NCI-H2081 (cell line): ENCODE measurements around the gene STK11.
"Not testable (repeated sequence)": the region's sequence is repeated elsewhere in the genome, so short reads cannot be mapped to it uniquely, and the experiment has no call there.

Experiments
- DNase-seq, 2 experiments: peaks; one replicate each; lab custom pipeline; 2025; lab: John Stamatoyannopoulos, UW

STK11 gene

GRCh38 chr19:1169411-1169791, 36.2 kb upstream of the STK11 start:
- no peak for DNase-seq

- DNase-seq = no peak
Observed at GRCh38 chr19:1169921-1170885, 35.4 kb upstream of the STK11 start.

DNA sequence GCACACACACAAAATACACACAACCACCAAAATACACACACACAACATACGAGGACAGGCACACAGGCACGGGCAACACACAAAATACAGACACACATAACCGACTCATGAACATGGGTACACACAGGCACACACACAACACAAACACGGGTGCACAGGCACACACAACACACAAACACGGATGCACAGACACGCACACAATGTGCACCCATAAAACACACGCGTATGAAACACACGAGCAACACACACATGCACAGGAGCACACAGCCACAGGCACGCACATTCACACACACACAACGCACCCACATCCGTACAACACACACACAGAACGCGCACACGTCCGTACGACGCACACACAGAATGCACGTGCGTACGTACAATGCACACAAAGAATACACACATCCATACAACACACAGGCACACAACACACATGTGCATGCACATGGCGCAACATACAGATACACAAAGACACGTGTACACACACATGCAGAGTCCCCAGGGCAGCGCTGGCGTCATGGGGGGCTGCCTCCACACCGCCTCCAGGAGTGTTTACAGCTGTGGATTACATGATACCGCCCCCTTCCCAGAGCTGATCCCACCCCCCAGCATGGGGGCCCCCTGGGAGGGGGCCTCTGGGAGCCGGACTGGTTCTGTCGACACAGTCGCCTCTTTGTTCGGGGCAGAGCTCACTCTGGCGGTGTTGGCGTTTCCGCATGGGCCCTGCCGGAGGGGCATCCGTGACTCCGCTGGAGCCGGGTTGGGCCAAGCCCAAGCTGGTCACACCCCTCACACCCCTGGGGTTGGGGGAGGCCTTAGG, 34.4 kb upstream of the STK11 start:
- DNase-seq = no peak

DNA sequence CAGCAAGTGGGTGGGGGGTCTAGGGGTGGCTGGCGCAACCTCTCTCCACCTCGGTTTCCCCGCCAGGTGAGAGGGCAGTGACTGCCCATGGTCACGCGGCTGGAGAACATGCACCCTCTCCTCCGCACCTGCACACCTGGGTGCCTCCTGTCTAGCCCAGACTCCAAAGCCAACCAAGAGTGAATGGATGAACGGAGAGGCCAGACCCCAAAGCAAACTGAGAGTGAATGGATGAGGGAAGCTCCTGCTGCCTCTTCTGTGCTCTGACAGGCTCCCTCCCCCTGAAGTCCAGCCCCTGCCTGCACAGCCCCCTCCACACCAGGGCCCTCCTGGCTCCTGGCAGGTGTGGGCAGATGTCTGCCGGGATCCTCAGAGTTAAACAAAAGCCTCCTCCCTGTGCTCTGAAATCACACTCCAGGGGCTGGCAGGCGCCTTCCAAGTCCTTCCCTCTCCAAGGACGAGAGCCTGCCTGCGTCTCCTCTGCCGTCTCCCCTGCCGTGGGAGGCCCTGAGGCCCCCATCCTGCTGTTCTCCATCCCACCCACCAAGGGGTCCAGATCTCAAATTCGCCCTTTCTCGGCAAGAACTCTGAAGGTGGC, 33.7 kb upstream of the STK11 start:
- peak in 1 of 2 experiments; percentile 30 for DNase-seq

DNA sequence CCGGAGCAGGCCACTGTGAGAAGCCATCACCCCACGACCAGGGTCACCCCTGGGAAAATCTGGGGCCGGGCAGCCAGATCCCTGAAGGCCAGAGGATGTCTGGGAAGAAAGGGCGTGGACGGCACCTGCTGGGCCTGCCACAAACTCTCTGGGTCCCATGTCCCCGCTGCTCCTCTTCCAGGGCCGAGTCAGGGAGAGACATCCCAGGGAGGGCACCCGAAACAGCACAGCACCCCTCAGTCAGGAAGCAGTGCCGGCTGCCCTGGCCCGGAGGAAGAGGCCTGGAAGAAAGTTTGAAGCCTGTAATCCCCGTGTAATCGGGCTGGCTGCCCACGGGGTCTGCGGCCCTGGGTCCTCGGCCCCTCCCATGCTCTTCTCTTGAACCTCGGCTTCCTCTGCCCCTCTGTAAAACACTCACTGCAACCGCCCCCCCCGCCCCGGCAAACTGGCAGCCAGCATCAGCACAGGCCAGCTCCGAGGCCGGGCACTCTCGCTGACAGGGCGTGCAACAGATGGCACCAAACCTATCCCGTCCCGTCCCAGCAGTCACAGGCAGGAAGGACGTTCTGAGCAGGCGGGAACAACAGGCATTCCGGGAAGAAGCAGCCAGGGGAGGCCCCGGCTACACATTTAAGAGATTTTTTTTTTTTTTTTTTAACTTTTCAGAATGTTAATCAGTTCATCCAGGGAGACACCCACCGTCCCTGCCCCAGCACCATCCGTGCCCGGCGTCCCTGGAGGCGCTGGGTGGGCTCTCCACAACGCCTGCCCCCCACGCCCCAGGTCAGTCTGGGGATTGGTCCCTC, 33.0 kb upstream of the STK11 start:
- DNase-seq = no peak

DNA sequence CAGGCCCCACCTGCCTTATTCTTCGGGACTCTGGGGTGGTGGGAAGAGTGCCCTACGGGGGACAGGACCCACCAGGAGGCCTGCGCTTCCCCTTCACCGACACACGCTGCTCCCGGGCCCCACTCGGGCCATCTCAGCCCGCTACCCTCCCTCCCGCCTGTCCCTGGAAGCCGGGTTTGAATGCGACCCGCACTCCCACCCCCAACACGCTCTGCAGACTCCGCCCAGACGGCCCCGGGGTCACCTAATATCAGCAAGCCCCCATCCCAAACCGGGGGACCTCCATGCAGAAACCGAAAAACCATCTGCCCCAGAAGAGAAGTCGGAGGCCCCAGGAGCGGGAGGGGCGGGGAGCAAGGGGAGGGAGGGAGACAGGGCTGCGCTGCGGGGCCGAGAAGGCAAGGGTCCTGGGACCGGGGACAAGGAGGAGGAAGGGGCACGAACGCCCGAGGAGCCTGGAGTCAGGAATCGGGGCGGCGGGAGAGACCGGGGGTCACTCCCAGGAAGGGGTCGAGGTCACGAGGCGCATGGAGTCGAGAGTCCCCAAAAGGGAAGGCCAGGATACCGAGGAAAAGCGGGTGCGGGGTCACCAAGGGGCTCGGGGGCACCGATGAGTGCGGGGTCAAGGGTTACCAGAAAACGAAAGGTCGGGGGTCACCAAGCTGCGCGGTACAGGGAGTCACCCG, 32.3 kb upstream of the STK11 start:
- DNase-seq = no peak

DNA sequence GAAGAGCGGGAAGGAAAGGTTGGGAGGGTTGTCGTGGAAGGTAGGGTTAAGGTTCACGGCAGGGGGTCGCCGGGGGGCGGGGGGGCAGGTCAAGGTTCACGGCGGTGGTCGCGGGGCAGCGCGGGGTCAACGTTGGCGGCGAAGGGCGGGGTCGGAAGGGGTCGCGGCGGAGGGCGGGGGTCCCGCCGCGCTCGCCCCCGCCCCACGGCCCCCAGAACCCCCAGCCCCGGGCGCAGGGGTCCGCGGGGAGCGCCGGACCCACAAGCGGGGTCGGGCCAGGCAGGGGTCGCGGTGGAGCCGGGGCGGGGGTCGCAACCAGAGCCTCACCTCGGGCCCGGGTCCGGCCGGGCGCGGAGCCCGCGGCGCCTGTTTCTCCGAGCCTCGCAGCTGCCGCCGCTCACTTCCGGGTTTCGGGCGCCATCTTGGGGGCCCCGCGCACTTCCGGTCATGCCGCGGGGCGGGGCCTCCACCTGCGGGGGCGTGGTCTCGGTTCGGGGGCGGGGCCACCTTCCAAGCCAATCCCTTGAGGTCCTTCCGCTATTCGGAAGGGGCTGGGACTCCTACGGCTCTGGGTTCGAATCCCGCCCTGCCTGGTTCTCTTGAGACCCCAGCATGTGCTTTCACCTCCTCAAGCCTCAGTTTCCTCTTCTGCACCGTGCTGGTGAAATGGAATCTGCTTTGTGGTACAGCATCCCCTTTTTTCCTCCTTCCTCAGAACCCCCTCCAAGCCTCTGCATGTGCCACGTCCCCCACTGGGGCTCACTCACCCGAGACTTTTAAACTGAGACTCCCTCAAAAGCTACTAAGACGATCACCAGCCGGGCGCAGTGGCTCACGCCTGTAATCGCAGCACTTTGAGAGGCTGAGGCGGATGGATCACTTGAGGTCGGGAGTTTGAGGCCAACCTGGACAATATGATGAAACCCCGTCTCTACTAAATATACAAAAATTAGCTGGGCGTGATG, 31.5 kb upstream of the STK11 start, which contains the start of gene SBNO2:
Gene SBNO2 (minus strand): TSS at position 424 of the 965 bp plus-strand sequence. CDS start 19,992 bp downstream, outside the sequence.
- peak; percentile 71 to 80 for DNase-seq

DNA sequence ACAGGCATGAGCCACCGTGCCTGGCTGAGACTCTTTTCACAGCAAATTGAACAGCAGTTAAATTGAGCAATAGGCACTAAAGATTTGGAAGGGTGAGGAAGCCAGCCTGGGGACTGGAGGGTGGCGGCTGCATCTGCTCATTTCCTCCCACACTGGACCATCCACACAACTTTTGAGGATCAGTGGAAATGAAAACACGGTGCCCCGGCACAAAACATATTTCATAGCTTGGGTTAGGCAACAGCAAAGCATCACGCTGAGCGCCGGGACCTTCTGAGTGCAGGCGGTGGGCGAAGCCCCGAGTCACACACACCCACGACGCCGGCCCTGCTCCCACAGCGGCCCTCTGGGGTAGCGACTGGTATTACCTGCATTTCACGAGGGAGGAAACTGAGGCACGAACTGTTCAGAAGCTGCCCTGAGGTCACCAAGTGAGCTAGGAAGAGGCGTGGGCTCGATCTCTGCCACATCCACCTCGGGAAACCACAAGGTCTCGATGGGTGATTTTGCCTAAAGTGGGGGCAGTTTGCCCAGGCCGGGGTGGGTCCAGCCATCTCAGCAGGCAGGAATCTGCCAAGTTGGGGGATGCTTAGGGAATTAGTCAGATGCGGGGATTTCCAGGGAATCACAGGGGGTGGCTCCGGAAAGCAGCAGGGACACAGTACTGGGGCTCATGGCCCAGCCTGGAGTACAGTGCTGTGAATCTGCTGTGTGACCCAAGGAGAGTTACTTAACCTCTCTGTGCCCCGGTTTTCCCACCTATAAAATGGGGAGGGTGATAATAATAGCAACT, 28.1 kb upstream of the STK11 start:
- DNase-seq = no peak

DNA sequence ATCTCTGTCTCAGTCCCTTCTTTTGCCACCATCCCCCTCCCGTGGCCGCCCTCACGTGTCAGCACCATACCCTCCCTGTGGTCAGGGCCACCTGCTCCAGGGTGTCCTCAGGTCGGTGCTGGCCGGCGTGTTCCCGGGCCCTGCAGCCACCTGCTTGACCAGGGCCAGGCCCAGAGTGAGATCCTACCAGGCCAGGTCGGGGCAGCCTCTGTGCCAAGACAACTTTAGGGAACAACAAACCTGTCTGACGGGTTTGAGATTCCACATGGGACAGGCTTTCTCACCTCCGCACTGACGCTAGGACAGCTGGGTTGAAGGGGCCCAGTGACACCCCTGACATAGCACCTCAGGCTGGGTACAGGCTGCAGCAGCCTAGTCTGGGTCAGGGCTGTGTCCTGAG, 24.0 kb upstream of the STK11 start:
- DNase-seq = no peak

DNA sequence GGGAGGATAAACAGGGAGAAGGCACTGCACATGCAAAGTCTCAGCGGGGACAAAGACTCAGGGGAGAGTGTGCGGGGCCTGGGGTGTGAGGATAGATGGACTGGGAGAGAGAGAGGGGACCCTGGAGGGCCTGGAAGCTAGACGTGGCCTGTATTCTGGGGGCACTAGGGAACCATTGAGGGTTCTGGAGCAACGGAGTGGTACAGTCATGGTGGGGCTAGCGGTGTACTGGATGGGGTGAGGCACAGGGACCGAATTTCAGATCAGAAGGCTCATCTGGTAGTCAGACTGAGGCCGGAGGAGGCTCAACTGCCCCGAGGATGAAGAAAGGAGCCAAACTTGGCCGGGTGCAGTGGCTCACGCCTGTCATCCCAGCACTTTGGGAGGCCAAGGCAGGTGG, 23.5 kb upstream of the STK11 start:
- DNase-seq = no peak

DNA sequence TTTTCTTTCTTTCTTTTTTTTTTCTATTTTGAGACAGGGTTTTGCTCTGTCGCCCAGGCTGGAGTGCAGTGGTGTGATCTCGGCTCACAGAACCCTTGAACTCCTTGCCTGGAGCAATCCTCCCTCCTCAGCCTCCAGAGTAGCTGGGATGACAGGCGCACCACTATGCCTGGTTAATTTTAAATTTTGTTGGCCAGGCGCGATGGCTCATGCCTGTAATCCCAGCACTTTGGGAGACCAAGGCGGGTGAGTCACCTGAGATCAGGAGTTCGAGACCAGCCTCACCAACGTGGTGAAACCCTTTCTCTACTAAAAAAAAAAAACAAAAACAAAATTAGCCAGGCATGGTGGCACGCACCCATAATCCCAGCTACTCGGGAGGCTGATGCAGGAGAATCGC, 22.9 kb upstream of the STK11 start:
- DNase-seq = no peak

DNA sequence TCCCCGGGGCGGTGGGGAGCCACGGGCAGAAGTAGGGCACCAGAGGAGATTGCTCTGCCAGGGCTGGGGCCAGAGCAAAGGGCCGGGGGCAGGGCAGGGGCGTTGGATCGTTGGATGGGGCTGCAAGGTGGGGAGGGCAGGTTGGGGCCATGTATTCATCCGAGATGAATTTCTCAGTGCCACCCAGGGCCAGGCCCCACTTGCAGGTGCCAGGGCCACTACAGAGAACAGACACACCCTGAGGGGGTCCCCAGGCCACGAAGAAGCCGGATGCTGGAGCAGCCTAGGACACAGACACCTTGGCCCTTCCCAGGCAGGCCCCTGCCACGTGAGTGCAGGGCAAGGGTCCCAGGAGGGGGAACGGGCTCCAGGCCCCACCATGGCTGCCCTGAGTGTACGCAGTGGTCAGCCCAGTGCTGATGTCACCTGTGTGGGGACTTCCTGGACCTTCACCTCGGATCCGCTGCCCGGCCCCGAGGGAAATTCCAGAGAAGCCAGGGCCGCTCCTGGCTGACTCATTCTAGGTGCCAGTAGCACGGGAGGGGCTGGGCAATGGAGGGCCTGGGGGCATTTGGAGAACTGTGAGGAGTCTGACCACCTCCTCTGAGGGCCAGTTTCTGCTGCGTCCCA, 21.9 kb upstream of the STK11 start:
- no peak for DNase-seq

DNA sequence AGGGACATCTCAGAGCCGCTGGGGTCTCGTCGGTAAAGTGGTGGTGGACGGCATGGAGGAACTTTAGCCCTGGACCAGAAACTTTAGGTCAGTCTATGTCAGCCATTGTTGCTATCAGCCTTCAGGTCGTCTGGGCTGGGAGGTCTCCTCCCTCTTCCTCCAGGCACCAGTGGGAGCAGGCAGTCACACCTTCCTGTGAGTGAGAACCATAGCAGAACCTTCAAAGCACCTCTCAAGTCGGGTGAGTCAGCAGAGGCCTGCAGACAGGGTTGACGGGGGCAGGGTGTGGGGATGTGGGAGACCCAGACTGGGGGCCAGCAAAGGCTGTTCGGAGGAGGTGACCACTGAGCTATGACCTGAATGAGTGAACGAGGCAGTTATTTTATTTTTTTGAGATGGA, 16.2 kb upstream of the STK11 start:
- DNase-seq = no peak

GRCh38 chr19:1199531-1199930, 6.0 kb upstream of the STK11 start:
- DNase-seq = no peak

GRCh38 chr19:1200614-1201013, 5.0 kb upstream of the STK11 start:
- DNase-seq = not testable (repeated sequence)

DNA sequence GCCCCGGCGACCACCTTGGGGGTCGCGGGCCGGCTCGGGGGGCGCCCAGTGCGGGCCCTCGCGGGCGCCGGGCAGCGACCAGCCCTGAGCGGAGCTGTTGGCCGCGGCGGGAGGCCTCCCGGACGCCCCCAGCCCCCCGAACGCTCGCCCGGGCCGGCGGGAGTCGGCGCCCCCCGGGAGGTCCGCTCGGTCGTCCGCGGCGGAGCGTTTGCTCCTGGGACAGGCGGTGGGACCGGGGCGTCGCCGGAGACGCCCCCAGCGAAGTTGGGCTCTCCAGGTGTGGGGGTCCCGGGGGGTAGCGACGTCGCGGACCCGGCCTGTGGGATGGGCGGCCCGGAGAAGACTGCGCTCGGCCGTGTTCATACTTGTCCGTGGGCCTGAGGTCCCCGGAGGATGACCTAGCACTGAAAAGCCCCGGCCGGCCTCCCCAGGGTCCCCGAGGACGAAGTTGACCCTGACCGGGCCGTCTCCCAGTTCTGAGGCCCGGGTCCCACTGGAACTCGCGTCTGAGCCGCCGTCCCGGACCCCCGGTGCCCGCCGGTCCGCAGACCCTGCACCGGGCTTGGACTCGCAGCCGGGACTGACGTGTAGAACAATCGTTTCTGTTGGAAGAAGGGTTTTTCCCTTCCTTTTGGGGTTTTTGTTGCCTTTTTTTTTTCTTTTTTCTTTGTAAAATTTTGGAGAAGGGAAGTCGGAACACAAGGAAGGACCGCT, 729 bp downstream of the STK11 start:
- DNase-seq = no peak

DNA sequence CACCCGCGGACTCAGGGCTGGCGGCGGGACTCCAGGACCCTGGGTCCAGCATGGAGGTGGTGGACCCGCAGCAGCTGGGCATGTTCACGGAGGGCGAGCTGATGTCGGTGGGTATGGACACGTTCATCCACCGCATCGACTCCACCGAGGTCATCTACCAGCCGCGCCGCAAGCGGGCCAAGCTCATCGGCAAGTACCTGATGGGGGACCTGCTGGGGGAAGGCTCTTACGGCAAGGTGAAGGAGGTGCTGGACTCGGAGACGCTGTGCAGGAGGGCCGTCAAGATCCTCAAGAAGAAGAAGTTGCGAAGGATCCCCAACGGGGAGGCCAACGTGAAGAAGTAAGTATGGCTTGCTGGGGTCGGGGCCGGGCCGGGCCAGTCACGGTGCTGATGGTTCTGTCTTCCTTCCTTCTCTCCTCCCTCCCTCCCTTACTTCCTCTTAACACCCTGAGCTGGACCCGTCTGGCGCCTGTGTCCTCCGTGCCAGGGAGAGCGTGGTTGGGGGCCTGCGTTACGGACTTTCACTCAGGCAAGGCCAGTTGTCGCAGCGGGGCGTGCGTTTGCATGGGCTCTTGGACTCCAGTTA, 1.4 kb downstream of the STK11 start:
- DNase-seq = peak in 1 of 2 experiments; percentile 69
